WI38 (cell line): Measurements from ENCODE around the gene PLXNC1.

Experiments
- H3K4me3 ChIP-seq: 2 replicates; pipeline ENCODE4 v1.5.1; 2011; ENCODE audit warnings: low read depth, mild to moderate bottlenecking, control low read depth, low read length
- TF ChIP-seq, protein P1 (sequence below): IDR thresholded peaks from 2 replicates; pipeline ENCODE4 v1.5.1; 2012; ENCODE audit warnings: low read depth, mild to moderate bottlenecking, control low read depth, low read length

PLXNC1 gene

GRCh38 chr12:94326234-94326633 lies 177.9 kb downstream of the PLXNC1 start:
- TF ChIP-seq, protein P1, sequence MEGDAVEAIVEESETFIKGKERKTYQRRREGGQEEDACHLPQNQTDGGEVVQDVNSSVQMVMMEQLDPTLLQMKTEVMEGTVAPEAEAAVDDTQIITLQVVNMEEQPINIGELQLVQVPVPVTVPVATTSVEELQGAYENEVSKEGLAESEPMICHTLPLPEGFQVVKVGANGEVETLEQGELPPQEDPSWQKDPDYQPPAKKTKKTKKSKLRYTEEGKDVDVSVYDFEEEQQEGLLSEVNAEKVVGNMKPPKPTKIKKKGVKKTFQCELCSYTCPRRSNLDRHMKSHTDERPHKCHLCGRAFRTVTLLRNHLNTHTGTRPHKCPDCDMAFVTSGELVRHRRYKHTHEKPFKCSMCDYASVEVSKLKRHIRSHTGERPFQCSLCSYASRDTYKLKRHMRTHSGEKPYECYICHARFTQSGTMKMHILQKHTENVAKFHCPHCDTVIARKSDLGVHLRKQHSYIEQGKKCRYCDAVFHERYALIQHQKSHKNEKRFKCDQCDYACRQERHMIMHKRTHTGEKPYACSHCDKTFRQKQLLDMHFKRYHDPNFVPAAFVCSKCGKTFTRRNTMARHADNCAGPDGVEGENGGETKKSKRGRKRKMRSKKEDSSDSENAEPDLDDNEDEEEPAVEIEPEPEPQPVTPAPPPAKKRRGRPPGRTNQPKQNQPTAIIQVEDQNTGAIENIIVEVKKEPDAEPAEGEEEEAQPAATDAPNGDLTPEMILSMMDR, result no peak
- H3K4me3 ChIP-seq, result no peak overlapping the region

- TF ChIP-seq, protein P1, result no peak
- H3K4me3 ChIP-seq, result no peak overlapping the region
These were observed 178.3 kb downstream of the PLXNC1 start for GRCh38 chr12:94326727-94327126.

DNA sequence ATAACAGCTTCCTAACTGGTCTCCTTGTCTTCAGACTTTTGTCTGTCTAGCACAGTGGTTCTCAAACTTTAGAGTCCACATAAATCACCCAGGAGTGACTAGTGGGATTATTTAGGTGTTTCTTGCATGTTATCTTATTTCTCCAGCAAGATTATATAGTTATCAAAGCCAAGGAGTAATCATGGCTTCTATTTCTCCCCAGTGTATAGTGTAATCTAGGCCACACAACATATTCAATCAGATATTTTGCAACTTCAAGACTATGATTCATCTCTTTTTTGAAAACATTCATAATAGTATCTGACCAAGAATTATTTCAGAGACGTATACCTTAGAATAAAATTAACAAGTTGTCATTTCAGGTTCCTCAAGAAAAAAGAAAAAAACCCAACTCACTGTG lies 179.4 kb downstream of the PLXNC1 start:
- TF ChIP-seq, protein P1, result no peak
- no peak overlapping the region for H3K4me3 ChIP-seq

GRCh38 chr12:94329366-94329765 lies 181.0 kb downstream of the PLXNC1 start:
- H3K4me3 ChIP-seq, result no peak overlapping the region
- TF ChIP-seq, protein P1, result no peak

GRCh38 chr12:94333396-94333795 lies 185.0 kb downstream of the PLXNC1 start:
- TF ChIP-seq, protein P1, result no peak
- H3K4me3 ChIP-seq, result no peak overlapping the region

- TF ChIP-seq, protein P1, result no peak
- no peak overlapping the region for H3K4me3 ChIP-seq
These were observed 188.0 kb downstream of the PLXNC1 start for GRCh38 chr12:94336211-94336925.

- TF ChIP-seq, protein P1, result no peak
- no peak overlapping the region for H3K4me3 ChIP-seq
These were observed 189.8 kb downstream of the PLXNC1 start for GRCh38 chr12:94338006-94338794.
